ENCODE measurements around the gene ADRA1B.
A peak's percentile ranks its signal among the peaks of the same experiment; 100 is the strongest.

Gene ADRA1B

DNA sequence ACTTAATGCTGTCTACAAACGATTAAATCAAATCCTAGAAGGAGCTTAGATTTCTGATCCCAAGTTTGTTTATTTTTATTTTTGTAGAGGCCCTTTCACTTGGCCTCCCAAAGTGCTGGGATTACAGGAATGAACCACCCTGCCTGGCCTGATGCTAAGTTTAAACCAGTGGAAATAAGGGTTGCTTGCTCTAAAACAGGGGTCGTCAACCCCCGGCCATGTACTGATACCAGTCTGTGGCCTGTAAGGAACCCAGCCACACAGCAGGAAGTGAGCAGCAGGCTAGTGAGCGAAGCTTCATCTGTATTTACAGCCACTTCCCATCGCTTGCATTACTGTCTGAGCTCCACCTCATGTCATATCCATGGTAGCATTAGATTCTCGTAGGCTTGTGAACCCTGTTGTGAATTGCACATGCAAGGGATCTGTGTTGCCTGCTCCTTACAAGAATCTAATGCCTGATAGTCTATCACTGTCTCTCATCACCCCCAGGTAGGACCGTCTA is 104.0 kb downstream of the ADRA1B start:
- no peak overlapping the region for H3K4me3 ChIP-seq (ENCODE audit: low read depth, low read length)
- TF ChIP-seq, protein P1, sequence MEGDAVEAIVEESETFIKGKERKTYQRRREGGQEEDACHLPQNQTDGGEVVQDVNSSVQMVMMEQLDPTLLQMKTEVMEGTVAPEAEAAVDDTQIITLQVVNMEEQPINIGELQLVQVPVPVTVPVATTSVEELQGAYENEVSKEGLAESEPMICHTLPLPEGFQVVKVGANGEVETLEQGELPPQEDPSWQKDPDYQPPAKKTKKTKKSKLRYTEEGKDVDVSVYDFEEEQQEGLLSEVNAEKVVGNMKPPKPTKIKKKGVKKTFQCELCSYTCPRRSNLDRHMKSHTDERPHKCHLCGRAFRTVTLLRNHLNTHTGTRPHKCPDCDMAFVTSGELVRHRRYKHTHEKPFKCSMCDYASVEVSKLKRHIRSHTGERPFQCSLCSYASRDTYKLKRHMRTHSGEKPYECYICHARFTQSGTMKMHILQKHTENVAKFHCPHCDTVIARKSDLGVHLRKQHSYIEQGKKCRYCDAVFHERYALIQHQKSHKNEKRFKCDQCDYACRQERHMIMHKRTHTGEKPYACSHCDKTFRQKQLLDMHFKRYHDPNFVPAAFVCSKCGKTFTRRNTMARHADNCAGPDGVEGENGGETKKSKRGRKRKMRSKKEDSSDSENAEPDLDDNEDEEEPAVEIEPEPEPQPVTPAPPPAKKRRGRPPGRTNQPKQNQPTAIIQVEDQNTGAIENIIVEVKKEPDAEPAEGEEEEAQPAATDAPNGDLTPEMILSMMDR (IDR thresholded peaks at IDR 0.05; ENCODE audit: low read depth, low read length) = no peak

DNA sequence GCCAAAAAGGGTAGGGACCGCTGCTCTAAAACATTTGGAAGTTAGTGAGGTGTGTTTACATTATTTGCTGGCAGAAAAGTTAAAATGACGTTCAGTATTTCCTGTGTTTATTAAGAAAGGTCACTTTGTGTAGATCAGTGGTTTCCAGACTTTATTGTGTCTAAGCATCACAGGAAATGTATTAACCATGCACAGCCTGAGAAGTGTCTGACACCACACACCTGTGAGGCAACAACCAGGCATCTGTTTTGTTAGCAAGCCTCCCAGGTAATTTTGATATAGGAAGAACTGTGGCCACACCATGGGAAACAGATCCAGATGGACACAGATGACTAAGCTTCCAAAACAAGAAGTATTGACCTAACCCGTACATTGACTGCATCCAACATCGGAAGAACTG is 104.7 kb downstream of the ADRA1B start:
- H3K4me3 ChIP-seq (ENCODE audit: low read depth, low read length) = no peak overlapping the region
- TF ChIP-seq, protein P1 (IDR thresholded peaks at IDR 0.05; ENCODE audit: low read depth, low read length) = no peak

DNA sequence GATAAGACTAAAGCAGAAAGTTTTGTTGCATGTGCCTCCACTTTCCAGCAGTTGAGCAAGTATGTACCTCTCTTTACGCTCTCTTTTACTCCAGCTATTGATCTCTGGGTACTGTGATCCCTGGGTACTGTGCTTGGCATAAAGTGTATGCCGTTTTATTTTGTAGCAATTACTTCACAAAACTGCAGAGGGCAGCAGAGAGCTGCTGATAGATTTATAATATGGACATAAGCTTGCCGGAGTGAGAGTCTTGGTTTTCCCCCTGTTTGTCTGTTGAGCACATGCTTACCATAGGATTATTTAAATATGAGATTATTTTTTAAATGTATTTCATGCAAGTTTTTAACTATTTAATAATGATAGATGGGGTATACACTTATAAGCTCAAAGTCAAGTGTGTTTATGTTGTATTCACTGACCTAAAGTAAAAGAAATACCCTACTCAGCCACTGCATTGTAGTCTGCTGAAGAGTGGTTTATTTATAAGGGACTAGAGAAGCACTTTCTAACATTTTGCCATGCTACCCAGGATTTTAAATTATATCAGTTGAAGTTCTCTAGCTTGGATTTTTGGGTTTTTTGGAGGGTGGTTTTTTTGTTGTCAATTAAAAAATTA is 105.7 kb downstream of the ADRA1B start:
- H3K4me3 ChIP-seq (ENCODE audit: low read depth, low read length) = no peak overlapping the region
- TF ChIP-seq, protein P1 (IDR thresholded peaks at IDR 0.05; ENCODE audit: low read depth, low read length) = peak; percentile 63

Data from WI38 (cell line).